SH-SY5Y (cell line): ENCODE results near the gene OCA2.

Experiments used
- GATA2 ChIP-seq: IDR thresholded peaks from 2 replicates; pipeline ENCODE4 v1.6.1; 2011; ENCODE audit warnings: mild to moderate bottlenecking, low read depth, low read length
- GATA3 ChIP-seq: IDR thresholded peaks from 2 replicates; pipeline ENCODE4 v1.6.1; 2011; ENCODE audit warnings: low read depth, mild to moderate bottlenecking, low read length, moderate library complexity

- TF ChIP-seq GATA3 (no peak), GATA2 (no peak)
Measured at GRCh38 chr15:28066231-28066630, 32.9 kb downstream of the OCA2 start.
